ENCODE measurements around the gene TRAPPC8. TPM values are rescaled to one million over a fixed set of nuclear protein-coding genes. Genes with fewer than 3 reads are reported as not detected.
"Not testable (repeated sequence)": the region's sequence is repeated elsewhere in the genome, so short reads cannot be mapped to it uniquely, and the experiment has no call there.

TRAPPC8 gene
- total RNA-seq, 4 donors from 2014 or later = 43.3 to 54.6 (median 50.5) TPM

GRCh38 chr18:31901063-31901462 lies 41.9 kb downstream of the TRAPPC8 start:
- no peak for DNase-seq (ENCODE audit: low spot score in 2 of 2)
- intact Hi-C loops (cut with DNase I; ENCODE audit: low total_unique reads) = no loop called here
- TF ChIP-seq, protein P1, sequence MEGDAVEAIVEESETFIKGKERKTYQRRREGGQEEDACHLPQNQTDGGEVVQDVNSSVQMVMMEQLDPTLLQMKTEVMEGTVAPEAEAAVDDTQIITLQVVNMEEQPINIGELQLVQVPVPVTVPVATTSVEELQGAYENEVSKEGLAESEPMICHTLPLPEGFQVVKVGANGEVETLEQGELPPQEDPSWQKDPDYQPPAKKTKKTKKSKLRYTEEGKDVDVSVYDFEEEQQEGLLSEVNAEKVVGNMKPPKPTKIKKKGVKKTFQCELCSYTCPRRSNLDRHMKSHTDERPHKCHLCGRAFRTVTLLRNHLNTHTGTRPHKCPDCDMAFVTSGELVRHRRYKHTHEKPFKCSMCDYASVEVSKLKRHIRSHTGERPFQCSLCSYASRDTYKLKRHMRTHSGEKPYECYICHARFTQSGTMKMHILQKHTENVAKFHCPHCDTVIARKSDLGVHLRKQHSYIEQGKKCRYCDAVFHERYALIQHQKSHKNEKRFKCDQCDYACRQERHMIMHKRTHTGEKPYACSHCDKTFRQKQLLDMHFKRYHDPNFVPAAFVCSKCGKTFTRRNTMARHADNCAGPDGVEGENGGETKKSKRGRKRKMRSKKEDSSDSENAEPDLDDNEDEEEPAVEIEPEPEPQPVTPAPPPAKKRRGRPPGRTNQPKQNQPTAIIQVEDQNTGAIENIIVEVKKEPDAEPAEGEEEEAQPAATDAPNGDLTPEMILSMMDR (IDR thresholded peaks at IDR 0.05) = no peak
- TF ChIP-seq POLR2A (IDR thresholded peaks at IDR 0.05) = no peak
- H3K4me3 ChIP-seq (ENCODE audit: low read depth, poor library complexity, severe bottlenecking) = no peak overlapping the region

DNA sequence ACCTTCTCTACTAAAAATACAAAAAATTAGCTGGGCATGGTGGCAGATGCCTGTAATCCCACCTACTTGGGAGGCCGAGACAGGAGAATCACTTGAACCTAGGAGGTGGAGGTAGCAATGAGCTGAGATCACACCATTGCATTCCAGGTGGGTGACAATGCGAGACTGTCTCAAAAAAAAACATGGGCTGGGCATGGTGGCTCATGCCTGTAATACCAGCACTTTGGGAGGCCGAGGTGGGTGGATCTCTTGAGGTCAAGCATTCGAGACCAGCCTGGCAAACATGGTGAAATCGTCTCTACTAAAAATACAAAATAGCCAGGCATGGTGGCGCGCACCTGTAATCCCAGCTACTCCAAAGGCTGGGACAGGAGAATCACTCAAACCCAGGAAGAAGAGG lies 43.2 kb downstream of the TRAPPC8 start:
- DNase-seq (ENCODE audit: low spot score in 2 of 2); H3K4me3 ChIP-seq (ENCODE audit: low read depth, poor library complexity, severe bottlenecking); intact Hi-C loops (cut with DNase I; ENCODE audit: low total_unique reads): not testable (repeated sequence)
- 94 to 97% methylated on average over 7 of the region's 7 CpGs for WGBS, 2 donors

DNA sequence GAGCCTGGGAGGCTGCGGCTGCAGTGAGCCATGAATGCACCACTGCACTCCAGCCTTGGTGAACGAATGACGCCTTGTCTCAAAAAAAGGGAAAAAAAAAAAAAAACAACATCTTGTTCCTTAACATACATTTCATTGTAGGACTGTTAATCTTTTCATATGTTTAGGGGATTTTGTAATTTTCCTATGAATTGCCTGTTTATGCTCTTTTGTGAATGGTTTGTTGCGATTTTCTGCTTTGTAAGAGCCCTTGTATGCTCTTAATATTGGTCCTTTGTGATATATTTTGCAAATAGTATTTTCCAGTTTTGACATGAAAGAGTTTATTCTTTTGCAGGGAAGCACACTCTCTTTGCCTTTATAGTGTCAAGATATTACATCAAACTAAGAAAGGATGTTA lies 50.0 kb downstream of the TRAPPC8 start:
- TF ChIP-seq, protein P1 (IDR thresholded peaks at IDR 0.05) = no peak
- TF ChIP-seq POLR2A (IDR thresholded peaks at IDR 0.05) = no peak
- H3K4me3 ChIP-seq (ENCODE audit: low read depth, poor library complexity, severe bottlenecking) = no peak overlapping the region
- DNase-seq (ENCODE audit: low spot score in 2 of 2) = no peak
- 93 to 96% methylated on average over 4 of the region's 4 CpGs for WGBS, 2 donors
- intact Hi-C loops (cut with DNase I; ENCODE audit: low total_unique reads) = no loop called here

DNA sequence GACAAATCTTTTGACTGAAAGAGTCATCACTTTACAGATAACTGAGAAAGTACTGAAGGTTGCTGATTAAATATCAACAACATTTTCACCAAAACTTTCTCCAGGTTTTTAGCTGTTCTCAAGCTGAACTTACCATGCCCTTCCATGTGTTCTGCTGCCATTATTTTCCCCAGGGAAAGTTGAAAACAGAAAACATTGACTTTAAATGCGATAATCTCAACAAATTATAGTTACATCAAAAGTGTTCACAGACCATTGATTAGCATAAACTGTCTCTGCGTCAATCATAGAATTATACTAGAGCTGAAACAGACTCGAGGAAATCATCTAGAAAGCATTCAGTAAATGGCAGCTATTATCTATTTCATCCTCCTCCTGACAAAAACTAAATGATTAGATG lies 51.4 kb downstream of the TRAPPC8 start:
- WGBS, 2 donors = 95 to 96% methylated on average over 3 of the region's 3 CpGs
- intact Hi-C loops (cut with DNase I; ENCODE audit: low total_unique reads) = no loop called here
- DNase-seq (ENCODE audit: low spot score in 2 of 2) = no peak
- TF ChIP-seq, protein P1 (IDR thresholded peaks at IDR 0.05) = no peak
- TF ChIP-seq POLR2A (IDR thresholded peaks at IDR 0.05) = no peak
- H3K4me3 ChIP-seq (ENCODE audit: low read depth, poor library complexity, severe bottlenecking) = no peak overlapping the region

- H3K4me3 ChIP-seq (ENCODE audit: low read depth, poor library complexity, severe bottlenecking) = no peak overlapping the region
- WGBS, 2 donors = 80 to 88% methylated on average over 4 of the region's 4 CpGs
- TF ChIP-seq POLR2A (IDR thresholded peaks at IDR 0.05) = no peak
- TF ChIP-seq, protein P1 (IDR thresholded peaks at IDR 0.05) = no peak
- intact Hi-C loops (cut with DNase I; ENCODE audit: low total_unique reads) = no loop called here
- no peak for DNase-seq (ENCODE audit: low spot score in 2 of 2)
Observed at GRCh38 chr18:31884020-31884419, 58.9 kb downstream of the TRAPPC8 start.

- DNase-seq (ENCODE audit: low spot score in 2 of 2) = no peak
- intact Hi-C loops (cut with DNase I; ENCODE audit: low total_unique reads) = no loop called here
- 88 to 100% methylated on average over 1 of the region's 1 CpG for WGBS, 2 donors
Observed at GRCh38 chr18:31880186-31880898, 62.6 kb downstream of the TRAPPC8 start.

More at GRCh38 chr18:31880186-31880898, 62.6 kb downstream of the TRAPPC8 start:
- H3K4me3 ChIP-seq (ENCODE audit: low read depth, poor library complexity, severe bottlenecking) = no peak overlapping the region
- no peak for TF ChIP-seq POLR2A (IDR thresholded peaks at IDR 0.05)
- TF ChIP-seq, protein P1 (IDR thresholded peaks at IDR 0.05) = no peak

Data from lower leg skin (tissue), 4 donors.